ENCODE data around the gene CADM2.
"Not testable (repeated sequence)": the region's sequence is repeated elsewhere in the genome, so short reads cannot be mapped to it uniquely, and the experiment has no call there.

CADM2 gene

GRCh38 chr3:85670634-85671205, 711.9 kb downstream of the CADM2 start:
- DNase-seq (ENCODE audit: low read depth): no peak

- no peak for DNase-seq (ENCODE audit: low read depth)
These were observed 714.0 kb downstream of the CADM2 start for GRCh38 chr3:85672761-85673160.

GRCh38 chr3:85678713-85679112, 719.9 kb downstream of the CADM2 start:
- no peak for DNase-seq (ENCODE audit: low read depth)

- DNase-seq (ENCODE audit: low read depth): no peak
These were observed 723.1 kb downstream of the CADM2 start for GRCh38 chr3:85681906-85682305.

DNA sequence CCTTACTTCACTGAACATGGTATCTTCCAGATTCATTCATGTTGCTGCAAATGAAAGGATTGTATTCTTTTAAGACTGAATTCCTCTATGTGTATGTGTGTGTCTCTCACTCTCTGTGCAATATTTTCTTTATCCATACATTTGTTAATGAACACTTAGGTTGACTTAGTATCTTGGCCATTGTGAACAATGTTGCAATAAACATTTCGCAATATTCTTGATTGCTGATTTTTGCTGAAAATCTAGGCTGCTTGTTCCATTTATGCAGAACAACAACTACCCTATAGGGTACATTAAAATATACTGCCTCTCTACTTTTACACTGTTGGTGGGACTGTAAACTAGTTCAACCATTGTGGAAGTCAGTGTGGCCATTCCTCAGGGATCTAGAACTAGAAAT, 732.4 kb downstream of the CADM2 start:
- no peak for DNase-seq (ENCODE audit: low read depth)

GRCh38 chr3:85697156-85697555, 738.4 kb downstream of the CADM2 start:
- DNase-seq (ENCODE audit: low read depth): no peak

DNA sequence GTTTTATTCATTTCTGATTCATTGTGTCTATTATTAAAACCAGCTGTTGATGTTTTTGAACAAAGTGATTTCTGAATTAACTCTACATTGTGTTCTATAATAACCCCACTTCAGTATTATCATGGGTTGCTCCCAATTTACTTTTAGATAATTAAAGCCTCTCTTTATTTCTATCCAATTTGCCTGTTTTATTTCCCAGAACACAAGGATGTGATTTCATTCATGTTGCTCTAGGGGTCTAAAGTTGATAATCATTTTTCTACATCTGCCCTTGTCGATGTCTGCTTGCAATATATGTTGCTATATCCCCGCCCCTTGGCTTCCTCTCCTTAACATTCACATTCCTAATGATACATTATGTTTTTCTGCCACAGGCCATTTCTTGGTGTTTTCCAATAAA, 747.3 kb downstream of the CADM2 start:
- DNase-seq (ENCODE audit: low read depth): no peak

- not testable (repeated sequence) for DNase-seq (ENCODE audit: low read depth)
These were observed 749.5 kb downstream of the CADM2 start for GRCh38 chr3:85708325-85708724.

- DNase-seq (ENCODE audit: low read depth): no peak
These were observed 750.6 kb downstream of the CADM2 start for GRCh38 chr3:85709346-85709892.

DNA sequence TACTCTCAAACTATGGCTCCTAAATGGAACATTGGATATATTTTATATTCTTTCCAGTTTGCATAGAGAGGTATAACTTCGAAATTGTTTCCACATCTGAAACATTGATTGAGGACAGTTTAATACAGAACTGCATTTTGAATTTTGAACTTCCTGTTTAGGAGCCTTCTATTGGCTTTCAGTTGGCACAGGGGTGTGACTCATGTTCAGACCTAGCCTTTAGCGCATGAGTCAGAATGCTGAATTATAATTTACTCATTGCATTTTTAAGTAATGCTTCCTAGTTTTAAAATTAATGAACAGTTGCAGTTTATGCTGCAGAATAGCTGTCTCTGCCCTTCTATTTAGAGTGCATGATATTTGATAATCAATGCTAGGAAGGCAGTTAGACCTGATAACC, 751.7 kb downstream of the CADM2 start:
- no peak for DNase-seq (ENCODE audit: low read depth)

- no peak for DNase-seq (ENCODE audit: low read depth)
These were observed 762.8 kb downstream of the CADM2 start for GRCh38 chr3:85721409-85722145.

- DNase-seq (ENCODE audit: low read depth): no peak
These were observed 767.0 kb downstream of the CADM2 start for GRCh38 chr3:85725809-85726208.

GRCh38 chr3:85726241-85726640, 767.5 kb downstream of the CADM2 start:
- DNase-seq (ENCODE audit: low read depth): no peak

DNA sequence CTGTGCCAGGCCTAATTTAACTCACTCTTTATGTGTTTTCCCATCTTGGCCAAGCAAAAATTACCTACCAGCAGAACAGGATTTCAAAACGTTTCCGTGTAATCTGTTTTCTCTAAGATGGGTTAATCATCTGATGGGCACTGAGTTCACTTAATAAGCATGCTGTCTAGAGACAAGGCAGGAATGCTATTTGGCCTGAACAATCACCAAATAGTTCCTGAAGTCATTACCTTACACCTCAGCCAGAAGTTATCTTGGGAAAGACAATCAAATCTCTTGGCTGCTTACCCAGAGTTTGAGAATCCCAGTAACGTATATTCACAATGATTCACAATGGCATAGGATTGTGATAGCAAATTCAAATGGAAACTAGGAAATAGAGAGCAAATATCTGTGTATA, 779.1 kb downstream of the CADM2 start:
- DNase-seq (ENCODE audit: low read depth): no peak

GRCh38 chr3:85740561-85740960, 781.8 kb downstream of the CADM2 start:
- DNase-seq (ENCODE audit: low read depth): no peak

- no peak for DNase-seq (ENCODE audit: low read depth)
These were observed 799.7 kb downstream of the CADM2 start for GRCh38 chr3:85758442-85758841.

DNA sequence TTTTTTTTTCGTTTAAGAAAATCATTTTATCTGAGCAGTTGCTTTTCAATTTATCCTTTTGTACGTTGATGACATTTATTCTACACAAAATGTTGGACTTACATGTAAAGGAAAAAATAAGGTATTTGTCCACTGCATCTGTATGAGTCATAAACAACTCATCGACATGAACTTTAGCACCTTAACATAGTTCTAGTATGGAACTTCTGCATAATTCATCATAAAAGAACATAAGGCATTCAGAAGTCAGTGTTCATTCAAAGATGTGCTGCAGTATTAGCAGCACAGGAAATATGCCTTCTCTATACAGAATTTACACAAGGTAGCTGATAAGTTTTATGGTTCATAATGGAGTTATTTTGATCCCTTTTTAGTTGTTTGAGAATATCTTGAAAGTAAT, 801.6 kb downstream of the CADM2 start:
- no peak for DNase-seq (ENCODE audit: low read depth)

DNA sequence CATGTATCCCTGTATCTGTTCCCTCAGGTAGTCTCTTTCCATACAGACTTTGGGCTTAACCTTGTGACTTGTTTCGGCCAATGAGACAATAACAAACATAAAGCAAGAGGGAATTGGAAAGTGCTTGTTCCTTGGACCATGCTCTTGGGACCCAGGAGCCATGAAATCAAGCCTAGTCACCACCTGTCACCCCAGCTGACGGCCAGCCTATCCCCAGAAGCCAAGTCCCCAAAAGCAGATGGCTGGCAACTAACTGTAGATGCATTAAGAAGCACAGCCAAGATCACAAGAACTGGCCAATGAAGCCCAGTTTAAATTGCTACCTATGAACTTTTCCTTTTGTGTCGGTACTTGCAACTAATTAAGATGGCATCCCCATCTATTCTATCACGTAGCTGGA, 822.0 kb downstream of the CADM2 start:
- no peak for DNase-seq (ENCODE audit: low read depth)

GRCh38 chr3:85781806-85782205, 823.0 kb downstream of the CADM2 start:
- no peak for DNase-seq (ENCODE audit: low read depth)

DNA sequence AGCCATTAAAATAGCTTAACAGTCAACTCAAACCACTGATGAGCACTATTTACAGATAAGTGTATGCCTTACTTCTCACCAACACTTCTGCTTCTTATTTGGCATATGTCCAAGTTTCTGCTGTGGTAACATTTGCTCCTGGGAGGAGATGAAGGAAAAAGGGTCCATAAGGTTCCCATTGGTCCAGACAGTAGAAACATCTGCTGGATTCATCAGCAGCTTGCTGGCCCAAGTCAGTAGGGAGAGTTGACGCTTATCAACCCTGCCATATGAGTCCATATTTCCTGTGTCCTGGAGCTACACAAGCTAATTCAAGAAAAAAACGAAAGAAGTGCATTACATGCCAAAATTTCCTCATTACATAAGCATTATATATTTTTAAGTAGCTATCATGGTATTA, 824.5 kb downstream of the CADM2 start:
- no peak for DNase-seq (ENCODE audit: low read depth)

- no peak for DNase-seq (ENCODE audit: low read depth)
These were observed 827.0 kb downstream of the CADM2 start for GRCh38 chr3:85785766-85786165.

- DNase-seq (ENCODE audit: low read depth): no peak
These were observed 831.7 kb downstream of the CADM2 start for GRCh38 chr3:85790445-85791030.

DNA sequence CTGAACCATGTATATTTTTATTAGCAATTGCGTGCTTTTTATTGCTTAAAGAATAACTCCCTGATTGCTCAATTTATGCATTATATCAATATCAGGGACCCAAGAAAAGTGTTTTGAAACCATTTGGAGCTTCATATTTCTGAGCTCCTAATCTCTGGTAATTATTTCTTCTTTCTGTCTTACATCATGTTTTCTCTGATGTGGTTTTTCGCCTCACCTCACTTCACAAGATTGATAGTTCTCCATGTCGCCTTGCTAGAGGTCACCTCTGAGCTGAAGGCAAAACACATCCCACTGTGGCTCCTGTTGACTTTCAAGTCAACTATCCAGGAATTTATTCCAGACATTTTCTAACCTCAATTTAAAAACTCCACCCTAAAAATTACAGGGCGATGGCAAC, 837.4 kb downstream of the CADM2 start:
- DNase-seq (ENCODE audit: low read depth): no peak

Measured in T-helper 22 cell (primary cell).